HG03095 (cell line): ENCODE results near the gene NSF.

Experiments
- ATAC-seq: cut with Tn5 transposase; IDR thresholded peaks from one replicate; pipeline ENCODE4 v1.9.1; 2021; ENCODE audit warnings: moderate library complexity; ENCODE audit not compliant: unreplicated experiment

The NSF gene

GRCh38 chr17:46795379-46795952 lies 205.0 kb downstream of the NSF start:
- ATAC-seq, result no peak

- no peak for ATAC-seq
Observed at GRCh38 chr17:46796084-46796483, 205.6 kb downstream of the NSF start.

- no peak for ATAC-seq
Observed at GRCh38 chr17:46796524-46796923, 206.1 kb downstream of the NSF start.

- no peak for ATAC-seq
Observed at GRCh38 chr17:46796956-46797530, 206.6 kb downstream of the NSF start.

- ATAC-seq, result no peak
Observed at GRCh38 chr17:46800573-46800972, 210.1 kb downstream of the NSF start.

GRCh38 chr17:46802800-46803199 lies 212.3 kb downstream of the NSF start:
- no peak for ATAC-seq

- no peak for ATAC-seq
Observed at GRCh38 chr17:46803544-46803943, 213.1 kb downstream of the NSF start.

- ATAC-seq, result no peak
Observed at GRCh38 chr17:46805771-46806170, 215.3 kb downstream of the NSF start.
